A549 (cell line): ENCODE measurements around the gene GABRR3. TPM values are rescaled to one million over a fixed set of nuclear protein-coding genes. Genes with fewer than 3 reads are reported as not detected.

Experiments
- ATAC-seq, 2 experiments: fragments of 200-7000 bp in 1 of 2; fragments of >200 bp in 1 of 2; cut with Nextera tagmentation in 1 of 2; cut with Tn5 transposase in 1 of 2; 3 replicates each; pipeline versions ENCODE4 v1.8.0 to v1.9.1; 2018 to 2020; ENCODE audit warnings: mild to moderate bottlenecking in 1 of 2, moderate library complexity in 1 of 2
- CTCF ChIA-PET: fragments of 300-600 bp; sonication (Branson Sonifier 250); formaldehyde crosslinking; extraction: SDS; loops from one replicate; lab custom pipeline; 2021; ENCODE audit warnings: antibody characterized with exemption, inconsistent platforms; lab: Yijun Ruan, JAX
- POLR2A ChIA-PET: fragments of 350-600 bp; formaldehyde crosslinking; extraction: SDS; loops from one replicate; lab custom pipeline; 2021; ENCODE audit warnings: antibody characterized with exemption, inconsistent platforms; lab: Yijun Ruan, JAX
- DNase-seq, 2 experiments: peaks; one replicate each; pipeline versions ENCODE4 v3.0.0 to v3.0.0-alpha.2; 2011 to 2016; ENCODE audit warnings: low read depth in 1 of 2, low spot score in 1 of 2
- FAIRE-seq: peaks from 2 replicates; lab custom pipeline; 2011; peaks lifted over from hg19 to GRCh38; lab: Jason Lieb, UNC
- H3K27ac ChIP-seq, 2 experiments: fragments of >200 bp; sonication (Bioruptor Twin); formaldehyde crosslinking; 3 replicates each; pipeline ENCODE4 v1.5.1; 2016 to 2017
- H3K4me1 ChIP-seq: fragments of >200 bp; sonication (Bioruptor Twin); formaldehyde crosslinking; 3 replicates; pipeline ENCODE4 v1.6.1; 2016
- H3K4me2 ChIP-seq: fragments of >200 bp; sonication (Bioruptor Twin); formaldehyde crosslinking; 3 replicates; pipeline ENCODE4 v1.6.1; 2016
- H3K4me3 ChIP-seq: fragments of >200 bp; sonication (Bioruptor Twin); formaldehyde crosslinking; 3 replicates; pipeline ENCODE4 v1.5.1; 2016
- H3K9me3 ChIP-seq: fragments of >200 bp; sonication (Bioruptor Twin); formaldehyde crosslinking; 3 replicates; pipeline ENCODE4 v1.6.1; 2016
- CBX8 ChIP-seq: fragments of 200-600 bp; sonication (generic); IDR thresholded peaks from 2 replicates; pipeline ENCODE4 v1.6.1; 2016
- EHMT2 ChIP-seq: fragments of 200-600 bp; sonication (generic); IDR thresholded peaks from 2 replicates; pipeline ENCODE4 v1.6.1; 2016; ENCODE audit warnings: antibody characterized with exemption, low read depth, mild to moderate bottlenecking, moderate library complexity
- ESRRA ChIP-seq: fragments of 150-350 bp; IDR thresholded peaks from 2 replicates; pipeline ENCODE4 v1.6.1; 2014; ENCODE audit warnings: mild to moderate bottlenecking, low read length, borderline replicate concordance
- FOSL2 ChIP-seq, 2 experiments: fragments of 450-650 bp in 1 of 2; fragments of >200 bp in 1 of 2; sonication (Bioruptor Twin) in 1 of 2; formaldehyde crosslinking; IDR thresholded peaks; 2 replicates each; pipeline versions ENCODE4 v1.5.0 to v1.6.1; 2016 to 2020; ENCODE audit warnings: mild to moderate bottlenecking in 1 of 2, moderate library complexity in 1 of 2
- FOXS1 ChIP-seq: fragments of 250-450 bp; sonication (Bioruptor Pico); IDR thresholded peaks from 2 replicates; pipeline ENCODE4 v1.5.0; 2020; ENCODE audit warnings: mild to moderate bottlenecking, moderate library complexity
- GATA3 ChIP-seq: IDR thresholded peaks from 2 replicates; pipeline ENCODE4 v1.6.1; 2012; ENCODE audit warnings: borderline replicate concordance
- HDAC2 ChIP-seq: fragments of 200-600 bp; sonication (generic); IDR thresholded peaks from 2 replicates; pipeline ENCODE4 v1.6.1; 2016
- HEYL ChIP-seq: fragments of 250-450 bp; sonication (Bioruptor Pico); IDR thresholded peaks from 2 replicates; pipeline ENCODE4 v1.8.0; 2021; ENCODE audit warnings: mild to moderate bottlenecking, moderate library complexity
- JUN ChIP-seq, 2 experiments: fragments of >200 bp; sonication (Bioruptor Twin); formaldehyde crosslinking; IDR thresholded peaks; 2 replicates in 1 of 2; 3 replicates in 1 of 2; pipeline ENCODE4 v1.6.1; 2016 to 2017
- KDM5A ChIP-seq: fragments of 200-600 bp; sonication (generic); IDR thresholded peaks from 2 replicates; pipeline ENCODE4 v1.6.1; 2016; ENCODE audit warnings: antibody characterized with exemption, mild to moderate bottlenecking
- MAFK ChIP-seq: fragments of 450-650 bp; IDR thresholded peaks from 2 replicates; pipeline ENCODE4 v1.6.1; 2014; ENCODE audit not compliant: partially characterized antibody
- MYC ChIP-seq: IDR thresholded peaks from 2 replicates; pipeline ENCODE4 v1.6.1; 2012; ENCODE audit warnings: mild to moderate bottlenecking, inconsistent platforms, low read length, improper control_type of control experiment, borderline replicate concordance
- PHF8 ChIP-seq: fragments of 200-600 bp; sonication (generic); IDR thresholded peaks from 2 replicates; pipeline ENCODE4 v1.6.1; 2016; ENCODE audit warnings: low read depth, mild to moderate bottlenecking, antibody characterized with exemption, moderate library complexity, borderline replicate concordance
- RARB ChIP-seq: fragments of 250-450 bp; sonication (Bioruptor Pico); IDR thresholded peaks from 2 replicates; pipeline ENCODE4 v1.8.0; 2021; ENCODE audit warnings: mild to moderate bottlenecking, moderate library complexity
- RNF2 ChIP-seq: fragments of 200-600 bp; sonication (generic); IDR thresholded peaks from 2 replicates; pipeline ENCODE4 v1.6.1; 2016; ENCODE audit warnings: low read depth, mild to moderate bottlenecking, antibody characterized with exemption, moderate library complexity, borderline replicate concordance
- ZFP36 ChIP-seq: fragments of 450-650 bp; IDR thresholded peaks from 2 replicates; pipeline ENCODE4 v1.6.1; 2014; ENCODE audit warnings: borderline replicate concordance; ENCODE audit not compliant: partially characterized antibody
- ZSCAN20 ChIP-seq: fragments of 250-450 bp; sonication (Bioruptor Pico); IDR thresholded peaks from 2 replicates; pipeline ENCODE4 v1.8.0; 2022; ENCODE audit warnings: mild to moderate bottlenecking, moderate library complexity
- WGBS: methylation state at CpG from one replicate; pipeline ENCODE4 v1.1.6; 2017; ENCODE audit errors: missing lambda C conversion rate; 5-methylcytosine and 5-hydroxymethylcytosine counted together
- polyA plus RNA-seq, 4 experiments: library from polyadenylated mRNA; depleted of rRNA in 3 of 4; stranded (reverse); fragments of >200 nt; fragmentation: RNase III in 1 of 4; extraction: RNeasy Plus Mini Kit Qiagen cat#74134 plus additional on column Dnase treatment in 1 of 4; gene quantifications; 2 replicates in 3 of 4; 3 replicates in 1 of 4; pipeline ENCODE4 v1.2.3, GENCODE V29; 2011 to 2017
- TF ChIP-seq, protein P1 (sequence below): IDR thresholded peaks from 2 replicates; pipeline ENCODE4 v1.6.1; 2012
- TF ChIP-seq, protein P2 (sequence below): fragments of 450-650 bp; IDR thresholded peaks from 2 replicates; pipeline ENCODE4 v1.6.1; 2014; ENCODE audit warnings: antibody characterized with exemption
- TF ChIP-seq, protein P3 (sequence below): fragments of >200 bp; sonication (Bioruptor Twin); formaldehyde crosslinking; IDR thresholded peaks from 2 replicates; pipeline ENCODE4 v1.6.1; 2016
- TF ChIP-seq, protein P4 (sequence below): IDR thresholded peaks from 2 replicates; pipeline ENCODE4 v1.6.1; 2012; ENCODE audit warnings: low read depth, borderline replicate concordance
- TF ChIP-seq, protein P5 (sequence below): fragments of 250-450 bp; sonication (Bioruptor Pico); IDR thresholded peaks from 2 replicates; pipeline ENCODE4 v1.5.0; 2021; ENCODE audit warnings: mild to moderate bottlenecking, moderate library complexity, borderline replicate concordance
- TF ChIP-seq, protein P6 (sequence below): fragments of 200-600 bp; sonication (generic); IDR thresholded peaks from 2 replicates; pipeline ENCODE4 v1.6.1; 2016; ENCODE audit warnings: antibody characterized with exemption, mild to moderate bottlenecking, moderate library complexity

GABRR3 gene
- polyA plus RNA-seq, 2 of the 4 experiments (the other 2 are of a cell fraction): not detected

DNA sequence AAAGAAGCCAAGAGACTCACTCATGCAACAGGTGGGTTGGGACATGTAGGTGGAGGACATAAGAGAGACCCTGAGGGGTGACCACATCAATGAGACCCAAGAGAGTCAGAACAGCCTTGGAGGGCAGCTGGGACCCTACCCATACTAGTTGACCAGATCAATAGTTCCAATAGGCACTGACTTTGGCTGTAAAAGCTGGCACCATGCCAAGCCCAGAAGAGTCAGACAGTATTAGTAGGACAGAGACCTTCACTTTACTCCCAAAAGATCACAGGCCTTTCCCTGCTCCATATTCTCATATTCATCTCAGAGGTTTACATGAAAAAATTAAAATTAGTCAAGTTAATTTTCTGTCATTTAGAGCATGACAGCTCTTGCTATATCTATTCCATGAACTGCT lies 20.9 kb upstream of the GABRR3 start:
- H3K4me2 ChIP-seq: no peak overlapping the region
- no peak overlapping the region for H3K27ac ChIP-seq
- CTCF ChIA-PET: interaction anchor here (1.2 kb wide), 1 partner anchor 274 kb away, joined by 4 read pairs; no protein-coding TSS in a partner anchor
- no peak overlapping the region for H3K4me3 ChIP-seq
- no peak for DNase-seq
- H3K9me3 ChIP-seq: no peaks in the 10 kb centered on the region
- no peaks in the 10 kb centered on the region for H3K4me1 ChIP-seq
- TF ChIP-seq, protein P1, sequence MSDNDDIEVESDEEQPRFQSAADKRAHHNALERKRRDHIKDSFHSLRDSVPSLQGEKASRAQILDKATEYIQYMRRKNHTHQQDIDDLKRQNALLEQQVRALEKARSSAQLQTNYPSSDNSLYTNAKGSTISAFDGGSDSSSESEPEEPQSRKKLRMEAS: no peak
- TF ChIP-seq EHMT2 (no peak), MYC (no peak), JUN (IDR thresholded peaks at IDR 0.05) (no peak), CBX8 (no peak), HEYL (CRISPR knock-in tag) (no peak), ZFP36 (no peak), HDAC2 (no peak)
- TF ChIP-seq, protein P2, sequence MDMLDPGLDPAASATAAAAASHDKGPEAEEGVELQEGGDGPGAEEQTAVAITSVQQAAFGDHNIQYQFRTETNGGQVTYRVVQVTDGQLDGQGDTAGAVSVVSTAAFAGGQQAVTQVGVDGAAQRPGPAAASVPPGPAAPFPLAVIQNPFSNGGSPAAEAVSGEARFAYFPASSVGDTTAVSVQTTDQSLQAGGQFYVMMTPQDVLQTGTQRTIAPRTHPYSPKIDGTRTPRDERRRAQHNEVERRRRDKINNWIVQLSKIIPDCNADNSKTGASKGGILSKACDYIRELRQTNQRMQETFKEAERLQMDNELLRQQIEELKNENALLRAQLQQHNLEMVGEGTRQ: no peak
- TF ChIP-seq, protein P3, sequence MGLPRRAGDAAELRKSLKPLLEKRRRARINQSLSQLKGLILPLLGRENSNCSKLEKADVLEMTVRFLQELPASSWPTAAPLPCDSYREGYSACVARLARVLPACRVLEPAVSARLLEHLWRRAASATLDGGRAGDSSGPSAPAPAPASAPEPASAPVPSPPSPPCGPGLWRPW: no peak
- TF ChIP-seq, protein P4, sequence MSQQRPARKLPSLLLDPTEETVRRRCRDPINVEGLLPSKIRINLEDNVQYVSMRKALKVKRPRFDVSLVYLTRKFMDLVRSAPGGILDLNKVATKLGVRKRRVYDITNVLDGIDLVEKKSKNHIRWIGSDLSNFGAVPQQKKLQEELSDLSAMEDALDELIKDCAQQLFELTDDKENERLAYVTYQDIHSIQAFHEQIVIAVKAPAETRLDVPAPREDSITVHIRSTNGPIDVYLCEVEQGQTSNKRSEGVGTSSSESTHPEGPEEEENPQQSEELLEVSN: no peak
- no peak for ATAC-seq
- POLR2A ChIA-PET: no interaction called here
- no peak for FAIRE-seq

DNA sequence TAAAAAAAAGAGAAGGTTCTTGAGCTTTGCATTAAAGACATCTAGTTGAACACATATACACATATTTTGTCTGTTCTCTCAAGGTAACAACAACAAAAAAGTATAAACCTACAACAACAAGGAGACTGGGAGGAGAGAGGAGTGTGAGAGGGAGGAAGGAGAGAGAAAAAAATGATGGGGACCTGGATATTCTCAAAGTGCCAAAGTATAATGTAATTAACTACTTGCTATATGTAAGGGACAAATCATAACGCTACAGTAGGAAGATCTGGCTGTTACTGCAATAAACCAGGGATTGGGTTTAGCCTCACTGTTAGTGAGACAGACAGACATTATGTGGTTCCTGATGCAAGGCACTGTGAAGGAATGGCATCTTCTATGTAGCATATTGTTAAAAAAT lies 14.2 kb upstream of the GABRR3 start:
- WGBS: 29% methylated on average over 1 of the region's 1 CpG
- TF ChIP-seq RNF2 (no peak), KDM5A (no peak), MAFK (no peak), ESRRA (no peak)
- TF ChIP-seq, protein P5, sequence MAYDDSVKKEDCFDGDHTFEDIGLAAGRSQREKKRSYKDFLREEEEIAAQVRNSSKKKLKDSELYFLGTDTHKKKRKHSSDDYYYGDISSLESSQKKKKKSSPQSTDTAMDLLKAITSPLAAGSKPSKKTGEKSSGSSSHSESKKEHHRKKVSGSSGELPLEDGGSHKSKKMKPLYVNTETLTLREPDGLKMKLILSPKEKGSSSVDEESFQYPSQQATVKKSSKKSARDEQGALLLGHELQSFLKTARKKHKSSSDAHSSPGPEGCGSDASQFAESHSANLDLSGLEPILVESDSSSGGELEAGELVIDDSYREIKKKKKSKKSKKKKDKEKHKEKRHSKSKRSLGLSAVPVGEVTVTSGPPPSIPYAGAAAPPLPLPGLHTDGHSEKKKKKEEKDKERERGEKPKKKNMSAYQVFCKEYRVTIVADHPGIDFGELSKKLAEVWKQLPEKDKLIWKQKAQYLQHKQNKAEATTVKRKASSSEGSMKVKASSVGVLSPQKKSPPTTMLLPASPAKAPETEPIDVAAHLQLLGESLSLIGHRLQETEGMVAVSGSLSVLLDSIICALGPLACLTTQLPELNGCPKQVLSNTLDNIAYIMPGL (CRISPR knock-in tag): no peak
- TF ChIP-seq, all 56 proteins: peak for 0

DNA sequence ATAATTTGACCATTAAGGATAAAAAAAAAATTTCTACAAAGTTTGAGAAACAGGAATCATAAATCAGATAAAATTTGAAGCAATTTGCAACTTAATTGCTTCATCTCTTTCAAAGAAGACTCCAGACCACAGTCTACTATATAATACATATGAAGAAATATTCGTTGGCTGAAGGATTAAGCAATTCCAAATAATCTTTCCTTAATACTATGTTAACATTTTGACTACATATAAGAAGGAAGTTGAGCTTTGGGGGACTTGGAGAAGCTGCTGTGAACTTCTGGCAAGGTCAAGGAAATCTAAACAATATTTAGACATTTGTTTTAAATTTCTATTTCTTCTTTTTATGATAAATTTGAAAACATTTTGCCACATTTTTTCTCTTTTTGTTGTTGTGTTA lies 13.5 kb upstream of the GABRR3 start:
- ChIA-PET CTCF (interaction anchor here (1.4 to 2.9 kb wide), 3 partner anchors 9 to 281 kb away, joined by 3 to 11 read pairs (median 6); no protein-coding TSS in a partner anchor), POLR2A (no interaction called here)
- Histone ChIP-seq H3K4me3 (no peak overlapping the region), H3K27ac (no peak overlapping the region), H3K9me3 (no peaks in the 10 kb centered on the region), H3K4me2 (no peak overlapping the region), H3K4me1 (no peaks in the 10 kb centered on the region)
- WGBS: 0% methylated on average over 1 of the region's 1 CpG
- FAIRE-seq: no peak
- no peak for ATAC-seq
- TF ChIP-seq ZSCAN20 (no peak), FOXS1 (CRISPR knock-in tag) (no peak), PHF8 (no peak), GATA3 (no peak), MAFK (no peak), RNF2 (no peak), RARB (CRISPR knock-in tag) (no peak), CBX8 (no peak), FOSL2 (IDR thresholded peaks at IDR 0.05) (no peak), FOSL2 (CRISPR knock-in tag; IDR thresholded peaks at IDR 0.05) (no peak), EHMT2 (no peak)
- TF ChIP-seq, protein P2: no peak
- TF ChIP-seq, protein P1: no peak
- TF ChIP-seq, protein P6, sequence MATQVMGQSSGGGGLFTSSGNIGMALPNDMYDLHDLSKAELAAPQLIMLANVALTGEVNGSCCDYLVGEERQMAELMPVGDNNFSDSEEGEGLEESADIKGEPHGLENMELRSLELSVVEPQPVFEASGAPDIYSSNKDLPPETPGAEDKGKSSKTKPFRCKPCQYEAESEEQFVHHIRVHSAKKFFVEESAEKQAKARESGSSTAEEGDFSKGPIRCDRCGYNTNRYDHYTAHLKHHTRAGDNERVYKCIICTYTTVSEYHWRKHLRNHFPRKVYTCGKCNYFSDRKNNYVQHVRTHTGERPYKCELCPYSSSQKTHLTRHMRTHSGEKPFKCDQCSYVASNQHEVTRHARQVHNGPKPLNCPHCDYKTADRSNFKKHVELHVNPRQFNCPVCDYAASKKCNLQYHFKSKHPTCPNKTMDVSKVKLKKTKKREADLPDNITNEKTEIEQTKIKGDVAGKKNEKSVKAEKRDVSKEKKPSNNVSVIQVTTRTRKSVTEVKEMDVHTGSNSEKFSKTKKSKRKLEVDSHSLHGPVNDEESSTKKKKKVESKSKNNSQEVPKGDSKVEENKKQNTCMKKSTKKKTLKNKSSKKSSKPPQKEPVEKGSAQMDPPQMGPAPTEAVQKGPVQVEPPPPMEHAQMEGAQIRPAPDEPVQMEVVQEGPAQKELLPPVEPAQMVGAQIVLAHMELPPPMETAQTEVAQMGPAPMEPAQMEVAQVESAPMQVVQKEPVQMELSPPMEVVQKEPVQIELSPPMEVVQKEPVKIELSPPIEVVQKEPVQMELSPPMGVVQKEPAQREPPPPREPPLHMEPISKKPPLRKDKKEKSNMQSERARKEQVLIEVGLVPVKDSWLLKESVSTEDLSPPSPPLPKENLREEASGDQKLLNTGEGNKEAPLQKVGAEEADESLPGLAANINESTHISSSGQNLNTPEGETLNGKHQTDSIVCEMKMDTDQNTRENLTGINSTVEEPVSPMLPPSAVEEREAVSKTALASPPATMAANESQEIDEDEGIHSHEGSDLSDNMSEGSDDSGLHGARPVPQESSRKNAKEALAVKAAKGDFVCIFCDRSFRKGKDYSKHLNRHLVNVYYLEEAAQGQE: no peak
- DNase-seq: no peak

More for the DNA sequence above, 14.2 kb upstream of the GABRR3 start:
- CTCF ChIA-PET: interaction anchor here (1.4 to 2.9 kb wide), 2 partner anchors 10 to 280 kb away, joined by 6 to 11 read pairs; no protein-coding TSS in a partner anchor
- DNase-seq (no peak), ATAC-seq (no peak), FAIRE-seq (no peak)
- H3K4me1 ChIP-seq: no peaks in the 10 kb centered on the region
- H3K27ac ChIP-seq: no peak overlapping the region
- no peak overlapping the region for H3K4me2 ChIP-seq
- POLR2A ChIA-PET: no interaction called here
- no peak overlapping the region for H3K4me3 ChIP-seq
- no peaks in the 10 kb centered on the region for H3K9me3 ChIP-seq
